ENCODE measurements around the gene RUNDC1. TPM values are rescaled to one million over a fixed set of nuclear protein-coding genes. Genes with fewer than 3 reads are reported as not detected.

Gene RUNDC1
- polyA plus RNA-seq, 1 donor (not counting 4 experiments of a cell fraction or from before 2014, with no cell fraction given), result 11.1 TPM

DNA sequence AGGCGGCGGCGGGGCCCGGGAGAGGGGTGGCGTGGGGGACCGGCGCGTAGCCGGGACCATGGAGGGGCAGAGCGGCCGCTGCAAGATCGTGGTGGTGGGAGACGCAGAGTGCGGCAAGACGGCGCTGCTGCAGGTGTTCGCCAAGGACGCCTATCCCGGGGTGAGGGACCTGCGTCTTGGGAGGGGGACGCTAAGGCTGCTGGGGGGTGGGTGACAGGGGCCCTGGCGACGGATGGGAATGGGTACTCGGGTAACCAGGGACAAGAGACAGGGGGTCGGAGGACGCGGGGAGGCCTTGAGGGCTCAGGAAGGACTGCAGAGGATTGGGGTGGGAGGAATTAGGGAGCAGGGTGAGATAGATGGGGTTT is 44.9 kb downstream of the RUNDC1 start:
- Histone ChIP-seq H2AFZ (ENCODE audit: control insufficient read depth, low read length) (no peak overlapping the region), H3K4me3 (ENCODE audit: control insufficient read depth in 2 of 3, extremely low read depth in 1 of 3, insufficient read depth in 2 of 3, low read depth in 1 of 3, low read length in 3 of 3) (peak overlapping the region in 1 of 3 experiments; percentile 13), H3K4me1 (ENCODE audit: control insufficient read depth, extremely low read depth, insufficient read depth, low read length) (peaks cover 6% of the 10 kb centered on the region), H3K36me3 (ENCODE audit: control insufficient read depth in 2 of 2, extremely low read depth in 1 of 2, insufficient read depth in 2 of 2, low read length in 2 of 2) (peaks cover 0 to 1% of the 10 kb centered on the region in 2 experiments), H3K79me2 (ENCODE audit: control insufficient read depth, insufficient read depth, low read length) (peaks cover 8% of the 10 kb centered on the region), H3K27ac (ENCODE audit: control insufficient read depth, insufficient read depth, low read length) (no peak overlapping the region), H3K9ac (ENCODE audit: control insufficient read depth, extremely low read depth, insufficient read depth, low read length) (no peak overlapping the region), H3K9me1 (ENCODE audit: control insufficient read depth, extremely low read depth, insufficient read depth, low read length) (no peaks in the 10 kb centered on the region), H3K9me3 (ENCODE audit: control insufficient read depth, low read depth, low read length) (no peaks in the 10 kb centered on the region), H3K4me2 (ENCODE audit: control insufficient read depth, extremely low read depth, insufficient read depth, low read depth, low read length) (no peak overlapping the region), H3K27me3 (ENCODE audit: control insufficient read depth, extremely low read depth, insufficient read depth, low read length) (peaks cover 17% of the 10 kb centered on the region), H4K20me1 (ENCODE audit: control insufficient read depth, extremely low read depth, insufficient read depth, low read length) (no peaks in the 10 kb centered on the region)
- dilution Hi-C loops (cut with MboI; ENCODE audit: extremely low pct_ligation_motif_present, low sequenced_read_pairs), result no loop called here
- no peak for TF ChIP-seq CTCF (optimal IDR thresholded peaks at IDR 0.05 in 1 of 3, IDR thresholded peaks at IDR 0.05 in 1 of 3, conservative IDR thresholded peaks at IDR 0.05 in 1 of 3; ENCODE audit: extremely low read depth in 1 of 3, insufficient read depth in 2 of 3, low read length in 3 of 3)
- TF ChIP-seq EZH2 (IDR thresholded peaks at IDR 0.05; ENCODE audit: low read length), result no peak
- DNase-seq (ENCODE audit: low read depth, low spot score), result no peak
- no peak for FAIRE-seq

- H3K36me3 ChIP-seq (ENCODE audit: control insufficient read depth in 2 of 2, extremely low read depth in 1 of 2, insufficient read depth in 2 of 2, low read length in 2 of 2), result no peaks in the 10 kb centered on the region
- H3K9ac ChIP-seq (ENCODE audit: control insufficient read depth, extremely low read depth, insufficient read depth, low read length), result no peak overlapping the region
- H4K20me1 ChIP-seq (ENCODE audit: control insufficient read depth, extremely low read depth, insufficient read depth, low read length), result no peaks in the 10 kb centered on the region
- peaks cover 4% of the 10 kb centered on the region for H3K4me1 ChIP-seq (ENCODE audit: control insufficient read depth, extremely low read depth, insufficient read depth, low read length)
- no peak for DNase-seq (ENCODE audit: low read depth, low spot score)
- FAIRE-seq, result no peak
- no peaks in the 10 kb centered on the region for H3K9me3 ChIP-seq (ENCODE audit: control insufficient read depth, low read depth, low read length)
- no peak overlapping the region for H2AFZ ChIP-seq (ENCODE audit: control insufficient read depth, low read length)
- H3K27ac ChIP-seq (ENCODE audit: control insufficient read depth, insufficient read depth, low read length), result no peak overlapping the region
- no peak overlapping the region for H3K4me2 ChIP-seq (ENCODE audit: control insufficient read depth, extremely low read depth, insufficient read depth, low read depth, low read length)
- H3K9me1 ChIP-seq (ENCODE audit: control insufficient read depth, extremely low read depth, insufficient read depth, low read length), result no peaks in the 10 kb centered on the region
- H3K79me2 ChIP-seq (ENCODE audit: control insufficient read depth, insufficient read depth, low read length), result peaks cover 7% of the 10 kb centered on the region
- H3K4me3 ChIP-seq (ENCODE audit: control insufficient read depth in 2 of 3, extremely low read depth in 1 of 3, insufficient read depth in 2 of 3, low read depth in 1 of 3, low read length in 3 of 3), result no peak overlapping the region
- dilution Hi-C loops (cut with MboI; ENCODE audit: extremely low pct_ligation_motif_present, low sequenced_read_pairs), result no loop called here
- TF ChIP-seq CTCF (optimal IDR thresholded peaks at IDR 0.05 in 1 of 3, IDR thresholded peaks at IDR 0.05 in 1 of 3, conservative IDR thresholded peaks at IDR 0.05 in 1 of 3; ENCODE audit: extremely low read depth in 1 of 3, insufficient read depth in 2 of 3, low read length in 3 of 3), result no peak
- no peak for TF ChIP-seq EZH2 (IDR thresholded peaks at IDR 0.05; ENCODE audit: low read length)
- H3K27me3 ChIP-seq (ENCODE audit: control insufficient read depth, extremely low read depth, insufficient read depth, low read length), result peaks cover 17% of the 10 kb centered on the region
Observed at GRCh38 chr17:43025766-43026537, 45.6 kb downstream of the RUNDC1 start.

Data from keratinocyte (primary cell).